ENCODE data around the gene ITPR1. TPM values are rescaled to one million over a fixed set of nuclear protein-coding genes. Genes with fewer than 3 reads are reported as not detected.
"Not testable (repeated sequence)": the region's sequence is repeated elsewhere in the genome, so short reads cannot be mapped to it uniquely, and the experiment has no call there.

The ITPR1 gene
- 91.7 TPM for total RNA-seq
- long read RNA-seq, transcript ITPR1-240 (4 exons, 2,229 nt) = major isoform, 11 of 34 reads
- long read RNA-seq, partial matches to known transcripts = 17 of 34 reads
- long read RNA-seq, other reads (novel, unspliced or antisense) = 5 of 34 reads

DNA sequence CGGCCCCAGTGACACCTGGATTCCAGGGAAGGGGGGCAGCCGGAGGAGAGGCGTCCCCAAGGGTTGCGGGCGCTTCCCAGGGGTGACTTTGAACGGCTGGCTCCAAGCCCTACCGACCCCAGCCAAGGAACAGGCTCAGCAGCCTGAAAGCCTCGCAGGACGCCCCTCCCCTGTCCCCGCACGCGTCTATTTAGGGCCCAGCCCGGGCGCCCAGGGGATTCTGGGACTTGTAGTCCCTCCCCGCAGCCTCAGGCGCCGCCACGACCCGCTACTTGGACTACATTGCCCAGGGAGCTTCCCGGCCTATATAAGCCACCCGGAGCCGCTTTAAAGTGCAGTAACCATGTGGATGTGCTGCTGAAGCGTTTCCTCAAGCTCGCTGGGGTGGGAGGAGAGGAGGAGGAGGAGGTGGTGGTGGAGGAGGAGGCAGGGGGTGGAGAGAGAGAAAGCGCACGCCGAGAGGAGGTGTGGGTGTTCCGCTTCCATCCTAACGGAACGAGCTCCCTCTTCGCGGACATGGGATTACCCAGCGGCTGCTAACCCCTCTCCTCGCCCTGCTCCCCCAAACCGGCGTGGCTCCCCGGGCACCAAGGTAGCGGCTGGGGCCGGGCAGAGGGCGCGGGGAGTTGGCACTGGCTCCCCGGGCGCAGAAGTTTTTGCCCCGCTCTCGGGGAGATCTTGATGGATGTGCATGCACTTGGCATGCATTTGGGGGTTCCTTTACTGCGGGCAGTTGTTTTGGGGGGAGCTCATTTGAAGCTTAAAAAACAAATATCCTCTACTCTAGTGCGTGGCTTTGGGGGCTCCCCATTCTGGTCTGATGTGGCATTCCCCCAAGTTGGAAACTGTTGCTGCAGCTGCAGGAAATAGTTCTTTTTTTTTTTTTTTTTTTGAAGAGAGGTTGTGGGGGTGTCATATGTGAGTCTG is at the start of gene ITPR1:
TSS of gene ITPR1 (plus strand) at position 335 of the 927 bp plus-strand sequence. CDS start 23,144 bp downstream, outside the sequence.
- no peaks in the 10 kb centered on the region for H3K9me3 ChIP-seq
- intact Hi-C loops (cut with DNase I) = no loop called here
- no peaks in the 10 kb centered on the region for H3K27me3 ChIP-seq
- H3K4me3 ChIP-seq = peak within 1 kb of the TSS; percentile 76
- peak; percentile 98 for ATAC-seq
- no peaks in the 10 kb centered on the region for H3K36me3 ChIP-seq
- H3K27ac ChIP-seq = peak within 1 kb of the TSS; percentile 85
- DNase-seq = peak; percentile 99
- H3K4me1 ChIP-seq = peaks cover 15% of the 10 kb centered on the region
- TF ChIP-seq CTCF (IDR thresholded peaks at IDR 0.05) = no peak

DNA sequence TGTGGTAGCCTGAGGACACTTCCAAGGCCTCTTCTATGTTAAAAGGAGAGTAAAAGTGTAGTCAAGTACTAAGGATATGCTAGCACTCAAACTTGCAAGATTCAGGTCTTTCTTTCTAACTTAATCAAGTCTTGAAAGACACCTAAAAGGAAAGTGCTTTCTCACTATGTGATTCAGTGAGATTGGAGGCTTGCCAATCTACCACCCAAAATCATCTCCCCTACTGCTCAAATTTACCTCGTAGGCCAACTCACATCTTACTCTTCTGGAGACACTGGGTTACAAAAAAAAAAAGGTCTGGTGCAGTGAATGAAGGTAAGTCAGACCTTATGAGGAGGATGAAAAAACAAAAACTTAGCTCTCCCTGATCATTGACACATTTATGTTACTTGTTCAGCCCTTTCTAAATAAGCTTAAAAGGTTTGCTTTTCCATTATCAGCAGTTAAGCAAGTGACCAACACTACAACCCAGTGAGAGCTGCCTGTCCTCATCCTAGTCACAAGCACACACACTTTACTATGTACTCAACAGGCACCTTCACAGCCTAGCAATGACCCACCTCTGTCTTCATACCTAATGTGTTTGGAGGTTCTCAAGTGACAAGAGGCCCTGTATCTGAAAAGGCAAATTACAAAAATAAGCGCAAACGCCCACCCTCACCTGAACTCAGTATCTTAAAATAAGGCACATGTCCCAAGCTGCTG is 45.7 kb upstream of the ITPR1 start:
- TF ChIP-seq CTCF (IDR thresholded peaks at IDR 0.05) = no peak
- Histone ChIP-seq H3K27me3 (no peaks in the 10 kb centered on the region), H3K36me3 (peaks cover 47% of the 10 kb centered on the region), H3K27ac (no peak overlapping the region), H3K4me3 (no peak overlapping the region), H3K9me3 (no peaks in the 10 kb centered on the region), H3K4me1 (no peaks in the 10 kb centered on the region)
- ATAC-seq (no peak), DNase-seq (no peak)
- intact Hi-C loops (cut with DNase I) = no loop called here

DNA sequence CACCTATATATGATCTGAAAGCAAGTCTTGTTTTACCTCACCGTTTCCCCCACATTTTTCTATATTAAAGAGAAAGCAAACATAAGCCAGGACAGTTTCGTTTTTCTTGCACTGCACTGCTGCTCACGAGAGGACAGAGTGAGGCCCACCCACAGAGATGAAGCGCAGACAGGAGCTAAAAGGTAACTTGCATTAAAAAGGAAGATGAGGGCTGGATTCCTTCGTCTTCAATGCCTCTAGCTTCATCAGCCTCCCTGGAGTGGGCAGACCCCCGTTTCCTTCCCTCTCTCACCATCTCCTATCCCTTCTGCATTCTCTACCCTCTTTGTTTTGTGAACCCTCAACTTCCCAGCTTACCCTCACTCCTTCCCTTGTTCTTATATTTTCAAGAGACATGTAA is 45.0 kb upstream of the ITPR1 start:
- no peak for DNase-seq
- no peak overlapping the region for H3K27ac ChIP-seq
- H3K36me3 ChIP-seq = peaks cover 47% of the 10 kb centered on the region
- H3K27me3 ChIP-seq = no peaks in the 10 kb centered on the region
- intact Hi-C loops (cut with DNase I) = no loop called here
- no peak for ATAC-seq
- no peak for TF ChIP-seq CTCF (IDR thresholded peaks at IDR 0.05)
- no peaks in the 10 kb centered on the region for H3K4me1 ChIP-seq
- H3K9me3 ChIP-seq = no peaks in the 10 kb centered on the region
- no peak overlapping the region for H3K4me3 ChIP-seq

DNA sequence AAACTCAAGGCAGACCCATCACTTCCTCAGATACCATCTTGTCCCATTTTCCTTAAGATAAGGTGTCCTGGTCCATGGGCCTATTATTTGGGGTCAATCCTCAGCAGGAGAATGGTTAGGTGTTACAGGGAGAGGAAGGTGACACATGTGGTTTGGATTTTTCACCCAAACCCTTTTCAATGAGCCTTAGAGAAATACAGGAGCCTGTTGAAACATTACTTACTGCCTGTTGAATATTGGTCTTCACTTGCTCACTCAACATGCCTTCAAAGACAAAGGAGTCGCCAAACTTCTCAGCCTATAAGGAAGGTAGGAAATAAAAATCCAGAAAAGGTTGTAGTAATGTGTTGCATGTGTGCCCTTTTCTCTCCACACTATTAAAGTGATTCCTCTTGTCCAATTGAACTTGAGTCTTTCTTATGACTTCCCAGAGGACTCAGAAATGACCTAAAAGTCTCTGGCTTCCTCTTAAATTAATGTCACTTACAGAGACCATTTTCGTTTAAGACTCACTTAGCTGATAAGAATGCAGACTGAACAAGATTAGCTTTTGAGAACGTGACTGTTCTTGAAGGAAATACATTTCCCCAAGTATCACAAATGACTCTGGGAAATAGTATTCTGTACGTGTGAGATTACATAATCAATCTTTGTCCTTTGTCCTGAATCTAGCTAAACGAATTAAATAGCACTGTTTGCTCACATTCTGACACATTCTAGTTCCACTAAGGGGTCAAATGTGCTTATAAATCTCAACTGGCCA is 43.9 kb upstream of the ITPR1 start:
- no peak for ATAC-seq
- no peak for TF ChIP-seq CTCF (IDR thresholded peaks at IDR 0.05)

DNA sequence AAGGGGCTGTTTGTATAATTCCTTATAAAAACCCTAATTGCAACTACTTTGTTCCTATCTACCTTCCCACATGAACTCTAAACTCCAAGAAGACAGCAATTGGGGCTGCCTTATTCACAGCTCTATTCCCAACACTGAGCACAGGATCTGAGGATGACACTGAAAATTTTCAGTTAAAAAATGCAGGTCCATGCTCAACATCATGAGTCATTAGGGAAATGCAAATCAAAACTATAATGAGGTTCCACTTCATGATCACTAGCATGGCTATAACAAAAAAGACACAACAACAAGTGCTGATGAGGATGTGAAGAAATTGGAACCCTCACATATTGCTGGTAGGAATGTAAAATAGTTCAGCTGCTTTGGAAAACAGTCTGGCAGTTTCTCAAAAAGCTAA is 39.0 kb upstream of the ITPR1 start:
- no peaks in the 10 kb centered on the region for H3K4me1 ChIP-seq
- no peak overlapping the region for H3K27ac ChIP-seq
- no peak for DNase-seq
- H3K27me3 ChIP-seq = no peaks in the 10 kb centered on the region
- no peak for TF ChIP-seq CTCF (IDR thresholded peaks at IDR 0.05)
- H3K9me3 ChIP-seq = no peaks in the 10 kb centered on the region
- ATAC-seq = no peak
- H3K36me3 ChIP-seq = peaks cover 19% of the 10 kb centered on the region
- H3K4me3 ChIP-seq = no peak overlapping the region
- intact Hi-C loops (cut with DNase I) = no loop called here

More for the DNA sequence above, 43.9 kb upstream of the ITPR1 start:
- Histone ChIP-seq H3K27me3 (no peaks in the 10 kb centered on the region), H3K4me1 (no peaks in the 10 kb centered on the region), H3K4me3 (no peak overlapping the region), H3K27ac (no peak overlapping the region), H3K36me3 (peaks cover 40% of the 10 kb centered on the region), H3K9me3 (no peaks in the 10 kb centered on the region)
- intact Hi-C loops (cut with DNase I) = no loop called here
- no peak for DNase-seq

GRCh38 chr3:4456780-4457179 is 36.4 kb upstream of the ITPR1 start:
- H3K9me3 ChIP-seq; ATAC-seq; DNase-seq; H3K4me1 ChIP-seq; intact Hi-C loops (cut with DNase I); H3K36me3 ChIP-seq; H3K27ac ChIP-seq; H3K27me3 ChIP-seq; H3K4me3 ChIP-seq: not testable (repeated sequence)
